ENCODE data around the gene SNX5.

GRCh38 chr20:17928211-17928611, 40.4 kb downstream of the SNX5 start:
- TF ChIP-seq POLR2A (IDR thresholded peaks at IDR 0.05) = no peak
- TF ChIP-seq, protein P1, sequence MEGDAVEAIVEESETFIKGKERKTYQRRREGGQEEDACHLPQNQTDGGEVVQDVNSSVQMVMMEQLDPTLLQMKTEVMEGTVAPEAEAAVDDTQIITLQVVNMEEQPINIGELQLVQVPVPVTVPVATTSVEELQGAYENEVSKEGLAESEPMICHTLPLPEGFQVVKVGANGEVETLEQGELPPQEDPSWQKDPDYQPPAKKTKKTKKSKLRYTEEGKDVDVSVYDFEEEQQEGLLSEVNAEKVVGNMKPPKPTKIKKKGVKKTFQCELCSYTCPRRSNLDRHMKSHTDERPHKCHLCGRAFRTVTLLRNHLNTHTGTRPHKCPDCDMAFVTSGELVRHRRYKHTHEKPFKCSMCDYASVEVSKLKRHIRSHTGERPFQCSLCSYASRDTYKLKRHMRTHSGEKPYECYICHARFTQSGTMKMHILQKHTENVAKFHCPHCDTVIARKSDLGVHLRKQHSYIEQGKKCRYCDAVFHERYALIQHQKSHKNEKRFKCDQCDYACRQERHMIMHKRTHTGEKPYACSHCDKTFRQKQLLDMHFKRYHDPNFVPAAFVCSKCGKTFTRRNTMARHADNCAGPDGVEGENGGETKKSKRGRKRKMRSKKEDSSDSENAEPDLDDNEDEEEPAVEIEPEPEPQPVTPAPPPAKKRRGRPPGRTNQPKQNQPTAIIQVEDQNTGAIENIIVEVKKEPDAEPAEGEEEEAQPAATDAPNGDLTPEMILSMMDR (IDR thresholded peaks at IDR 0.05) = no peak
